K562 (cell line): ENCODE measurements around the gene PSMD14. TPM values are rescaled to one million over a fixed set of nuclear protein-coding genes. Genes with fewer than 3 reads are reported as not detected.

Experiments used
- BDP1 ChIP-seq: IDR thresholded peaks from 3 replicates; pipeline ENCODE4 v1.6.1; 2011; ENCODE audit not compliant: insufficient read length, insufficient read depth
- CXXC5 ChIP-seq: fragments of 250-450 bp; sonication (Bioruptor Pico); IDR thresholded peaks from 2 replicates; pipeline ENCODE4 v1.8.0; 2022; ENCODE audit warnings: inconsistent platforms, mild to moderate bottlenecking, moderate library complexity
- DDX20 ChIP-seq: fragments of 450-650 bp; IDR thresholded peaks from 2 replicates; pipeline ENCODE4 v1.6.1; 2016; ENCODE audit warnings: missing genetic modification characterization, low read depth, mild to moderate bottlenecking, missing compliant biosample characterization, moderate library complexity
- DEAF1 ChIP-seq: fragments of 450-650 bp; formaldehyde crosslinking; IDR thresholded peaks from 2 replicates; pipeline ENCODE4 v1.4.0; 2020; ENCODE audit warnings: mild to moderate bottlenecking, moderate library complexity
- EHMT2 ChIP-seq: fragments of 450-650 bp; IDR thresholded peaks from 2 replicates; pipeline ENCODE4 v1.6.1; 2018; ENCODE audit warnings: antibody characterized with exemption
- EP300 ChIP-seq: IDR thresholded peaks from 2 replicates; pipeline ENCODE4 v1.6.1; 2012; ENCODE audit warnings: low read length, improper control_type of control experiment
- ESRRB ChIP-seq: fragments of 250-450 bp; sonication (Bioruptor Pico); IDR thresholded peaks from 2 replicates; pipeline ENCODE4 v1.5.0; 2020; ENCODE audit warnings: mild to moderate bottlenecking, moderate library complexity, borderline replicate concordance
- HDAC6 ChIP-seq: IDR thresholded peaks from 2 replicates; pipeline ENCODE4 v1.6.1; 2012; ENCODE audit warnings: low read depth, mild to moderate bottlenecking, control low read depth, inconsistent platforms, low read length, moderate library complexity
- HSF4 ChIP-seq: fragments of 250-450 bp; sonication (Bioruptor Pico); IDR thresholded peaks from 2 replicates; pipeline ENCODE4 v2.1.2; 2022; ENCODE audit warnings: mild to moderate bottlenecking, moderate library complexity, borderline replicate concordance
- PML ChIP-seq: IDR thresholded peaks from 2 replicates; pipeline ENCODE4 v1.6.1; 2012; ENCODE audit warnings: low read length, inconsistent platforms
- PTRF ChIP-seq: fragments of 450-650 bp; IDR thresholded peaks from 2 replicates; pipeline ENCODE4 v1.6.1; 2016; ENCODE audit warnings: mild to moderate bottlenecking, missing genetic modification characterization, missing compliant biosample characterization
- RBBP5 ChIP-seq: fragments of 200-600 bp; sonication (generic); IDR thresholded peaks from 2 replicates; pipeline ENCODE4 v1.6.1; 2012; ENCODE audit warnings: borderline replicate concordance, mild to moderate bottlenecking, low read length, control low read depth, inconsistent platforms; ENCODE audit not compliant: insufficient read depth, poor library complexity, severe bottlenecking
- SMAD3 ChIP-seq: fragments of 450-650 bp; formaldehyde crosslinking; conservative IDR thresholded peaks from 2 replicates; pipeline ENCODE4 v1.4.0; 2020; ENCODE audit warnings: mild to moderate bottlenecking
- SMAD4 ChIP-seq: fragments of 250-450 bp; sonication (Bioruptor Pico); conservative IDR thresholded peaks from 2 replicates; pipeline ENCODE4 v1.8.0; 2021; ENCODE audit warnings: inconsistent platforms, mild to moderate bottlenecking, moderate library complexity
- TAF15 ChIP-seq: fragments of 200-400 bp; formaldehyde crosslinking; IDR thresholded peaks from 2 replicates; pipeline ENCODE4 v1.6.1; 2017; ENCODE audit warnings: mild to moderate bottlenecking, low read depth, low read length, moderate library complexity
- ZBTB34 ChIP-seq: fragments of 250-450 bp; sonication (Bioruptor Pico); IDR thresholded peaks from 2 replicates; pipeline ENCODE4 v1.8.0; 2021; ENCODE audit warnings: mild to moderate bottlenecking, moderate library complexity
- ZKSCAN8 ChIP-seq: fragments of 200-800 bp; sonication (Bioruptor generic); IDR thresholded peaks from 2 replicates; pipeline ENCODE4 v1.6.1; 2016; ENCODE audit warnings: missing genetic modification characterization, missing compliant biosample characterization
- ZNF398 ChIP-seq: fragments of 250-450 bp; sonication (Bioruptor Pico); IDR thresholded peaks from 2 replicates; pipeline ENCODE4 v1.8.0; 2021; ENCODE audit warnings: moderate library complexity, mild to moderate bottlenecking, inconsistent platforms
- ZNF449 ChIP-seq: fragments of 250-450 bp; sonication (Bioruptor Pico); IDR thresholded peaks from 2 replicates; pipeline ENCODE4 v1.8.0; 2022; ENCODE audit warnings: moderate library complexity, mild to moderate bottlenecking, inconsistent platforms
- ZNF584 ChIP-seq: fragments of 200-800 bp; sonication (Bioruptor generic); IDR thresholded peaks from 2 replicates; pipeline ENCODE4 v1.6.1; 2016; ENCODE audit warnings: low read depth, mild to moderate bottlenecking, missing genetic modification characterization, missing compliant biosample characterization
- ZNF589 ChIP-seq: fragments of 200-800 bp; sonication (Bioruptor generic); IDR thresholded peaks from 2 replicates; pipeline ENCODE4 v1.6.1; 2016; ENCODE audit warnings: low read depth, missing genetic modification characterization, missing compliant biosample characterization
- ZNF77 ChIP-seq: fragments of 250-450 bp; sonication (Bioruptor Pico); IDR thresholded peaks from 2 replicates; pipeline ENCODE4 v1.5.0; 2020
- ZSCAN32 ChIP-seq: fragments of 450-650 bp; formaldehyde crosslinking; IDR thresholded peaks from 2 replicates; pipeline ENCODE4 v1.4.0; 2020; ENCODE audit warnings: mild to moderate bottlenecking, moderate library complexity
- polyA plus RNA-seq, 8 experiments: library from polyadenylated mRNA; depleted of rRNA in 4 of 8; stranded (reverse) in 5 of 8; unstranded in 3 of 8; fragments of >200 nt; fragmentation: Nextera tagmentation in 2 of 8; fragmentation: Illumina TruSeq in 1 of 8; extraction: Ambion mirVana in 2 of 8; extraction: Trizol in 1 of 8; gene quantifications; 2 replicates each; pipeline versions ENCODE4 v1.2.1 to v1.2.3, GENCODE V29; 2011 to 2014; ENCODE audit warnings: inconsistent platforms in 1 of 8, missing spikeins in 1 of 8
- total RNA-seq, 7 experiments: library from RNA; depleted of rRNA in 6 of 7; stranded (reverse); fragments of >200 nt in 6 of 7; fragmentation: Illumina TruSeq in 2 of 7; extraction: Trizol in 2 of 7; gene quantifications; 2 replicates each; pipeline versions ENCODE4 v1.2.1 to v1.2.3, GENCODE V29; 2011 to 2021; ENCODE audit warnings: low replicate concordance in 1 of 7

The PSMD14 gene
- total and polyA plus RNA-seq, 9 of the 15 experiments (the other 6 are each of a cell fraction or from before 2014, with no cell fraction given): 151 to 515 (median 228) TPM

GRCh38 chr2:161382747-161383146 lies 74.5 kb downstream of the PSMD14 start (continued):
- TF ChIP-seq ZBTB34 (CRISPR knock-in tag) (peak; percentile 59; the same call in 1 of the 2 replicates), EP300 (0 out of 2 replicates have a peak, but pooled peaks have one; percentile 8), BDP1 (no peak), DEAF1 (peak; percentile 33; the same call in 1 of the 2 replicates), PTRF (tag) (peak; percentile 46; the same call in 1 of the 2 replicates), HDAC6 (no peak), ZNF449 (peak; percentile 63; the same call in 1 of the 2 replicates), TAF15 (no peak), CXXC5 (peak; percentile 80), ZNF584 (CRISPR knock-in tag) (peak; percentile 77; the same call in 1 of the 2 replicates), RBBP5 (no peak), SMAD3 (CRISPR knock-in tag) (peak; percentile 84), ZNF589 (CRISPR knock-in tag) (peak; percentile 69; the same call in 1 of the 2 replicates), ZNF77 (CRISPR knock-in tag) (no peak), ZSCAN32 (CRISPR knock-in tag) (peak; percentile 65; the same call in 1 of the 2 replicates), HSF4 (peak; percentile 80; the same call in 1 of the 2 replicates), SMAD4 (CRISPR knock-in tag) (peak; percentile 91), ESRRB (CRISPR knock-in tag) (no peak), DDX20 (tag) (peak; percentile 76; the same call in 1 of the 2 replicates), EHMT2 (no peak), ZNF398 (0 out of 2 replicates have a peak, but pooled peaks have one; percentile 64), PML (no peak), ZKSCAN8 (CRISPR knock-in tag) (no peak)
